HG02763 (cell line): Measurements from ENCODE around the gene MIA3.
A peak's percentile ranks its signal among the peaks of the same experiment; 100 is the strongest.

Source experiments
- ATAC-seq: cut with Tn5 transposase; IDR thresholded peaks from one replicate; pipeline ENCODE4 v1.9.1; 2021; ENCODE audit warnings: mild to moderate bottlenecking, moderate library complexity; ENCODE audit not compliant: unreplicated experiment

The MIA3 gene

GRCh38 chr1:222620566-222620965 is 2.7 kb downstream of the MIA3 start:
- no peak for ATAC-seq

- ATAC-seq = no peak
Measured at GRCh38 chr1:222622765-222623164, 4.9 kb downstream of the MIA3 start.

GRCh38 chr1:222623458-222623857 is 5.6 kb downstream of the MIA3 start:
- no peak for ATAC-seq

GRCh38 chr1:222624214-222624613 is 6.3 kb downstream of the MIA3 start:
- ATAC-seq = no peak

GRCh38 chr1:222627232-222627631 is 9.3 kb downstream of the MIA3 start:
- no peak for ATAC-seq

- ATAC-seq = no peak
Measured at GRCh38 chr1:222629921-222630535, 12.1 kb downstream of the MIA3 start.

- no peak for ATAC-seq
Measured at GRCh38 chr1:222631611-222632208, 13.8 kb downstream of the MIA3 start.

- ATAC-seq = no peak
Measured at GRCh38 chr1:222632749-222633148, 14.9 kb downstream of the MIA3 start.

- ATAC-seq = no peak
Measured at GRCh38 chr1:222634180-222635013, 16.5 kb downstream of the MIA3 start.

DNA sequence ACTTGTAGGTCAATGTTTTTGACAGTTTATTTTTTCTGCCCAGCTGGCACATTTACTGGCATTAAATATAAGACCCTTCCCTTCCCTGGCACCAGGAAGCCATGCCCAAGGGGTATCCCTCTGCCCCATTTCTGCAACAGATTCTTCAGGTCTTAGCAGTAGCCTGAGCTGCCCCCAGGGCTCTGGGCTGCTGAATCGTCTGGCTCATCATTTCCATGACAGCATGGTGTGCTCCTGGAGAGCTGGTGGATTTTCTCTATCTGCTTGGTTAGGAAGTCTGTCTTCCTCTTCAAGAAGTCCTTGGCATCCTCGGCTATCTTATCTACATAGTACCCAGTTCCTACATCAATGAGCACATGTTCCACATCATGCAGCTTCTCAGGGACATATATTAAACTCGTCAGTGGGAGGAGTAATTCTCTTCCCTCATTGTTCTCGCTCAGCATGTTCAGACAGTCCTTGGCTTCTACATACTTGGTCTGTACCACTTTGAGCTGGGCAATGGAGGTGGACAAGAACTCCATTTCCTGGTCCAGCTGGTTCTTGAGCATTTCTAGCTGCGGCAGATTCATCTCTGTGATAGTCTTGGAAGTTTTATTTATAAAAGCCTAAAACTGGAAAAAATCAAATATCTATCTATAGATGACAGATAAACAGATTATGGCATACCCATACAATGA is 23.5 kb downstream of the MIA3 start:
- ATAC-seq = no peak

DNA sequence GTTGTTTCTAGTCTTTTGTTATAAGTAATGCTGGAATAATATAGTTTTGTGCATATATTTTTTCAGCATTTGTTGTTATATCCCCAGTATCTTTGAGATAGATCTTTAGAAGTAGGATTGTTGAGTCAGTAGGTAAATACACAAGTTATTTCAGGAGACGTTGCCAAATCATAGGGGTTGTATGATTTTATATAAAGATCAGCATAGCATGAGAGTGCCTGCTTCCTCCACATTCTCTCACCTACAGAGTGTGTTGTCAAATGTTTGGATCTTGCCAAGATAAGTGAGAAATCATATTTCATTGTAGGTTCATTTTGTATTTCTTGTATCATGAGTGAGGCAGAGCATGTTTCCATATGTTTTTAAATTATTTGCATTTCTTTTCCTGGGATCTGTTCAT is 24.6 kb downstream of the MIA3 start:
- ATAC-seq = no peak

DNA sequence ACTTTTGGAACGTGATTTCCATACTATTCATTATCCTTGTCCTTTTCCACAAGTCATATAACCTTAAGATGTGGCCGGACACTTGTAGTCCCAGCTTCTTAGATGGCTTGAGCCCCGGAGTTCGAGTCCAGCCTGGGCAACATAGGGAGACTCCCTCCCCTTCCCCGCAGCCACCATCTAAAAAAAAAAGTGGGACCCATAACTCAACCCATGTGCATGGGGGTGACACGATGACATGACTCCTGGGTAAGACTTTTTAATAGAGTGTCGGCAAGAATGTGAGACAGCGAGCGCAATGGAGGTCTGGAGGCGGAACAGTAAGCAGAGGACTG is 25.7 kb downstream of the MIA3 start:
- no peak for ATAC-seq

GRCh38 chr1:222643938-222644635 is 26.2 kb downstream of the MIA3 start:
- ATAC-seq = peak; percentile 98

- no peak for ATAC-seq
Measured at GRCh38 chr1:222644636-222644980, 26.7 kb downstream of the MIA3 start.

GRCh38 chr1:222652676-222653075 is 34.8 kb downstream of the MIA3 start:
- ATAC-seq = no peak

DNA sequence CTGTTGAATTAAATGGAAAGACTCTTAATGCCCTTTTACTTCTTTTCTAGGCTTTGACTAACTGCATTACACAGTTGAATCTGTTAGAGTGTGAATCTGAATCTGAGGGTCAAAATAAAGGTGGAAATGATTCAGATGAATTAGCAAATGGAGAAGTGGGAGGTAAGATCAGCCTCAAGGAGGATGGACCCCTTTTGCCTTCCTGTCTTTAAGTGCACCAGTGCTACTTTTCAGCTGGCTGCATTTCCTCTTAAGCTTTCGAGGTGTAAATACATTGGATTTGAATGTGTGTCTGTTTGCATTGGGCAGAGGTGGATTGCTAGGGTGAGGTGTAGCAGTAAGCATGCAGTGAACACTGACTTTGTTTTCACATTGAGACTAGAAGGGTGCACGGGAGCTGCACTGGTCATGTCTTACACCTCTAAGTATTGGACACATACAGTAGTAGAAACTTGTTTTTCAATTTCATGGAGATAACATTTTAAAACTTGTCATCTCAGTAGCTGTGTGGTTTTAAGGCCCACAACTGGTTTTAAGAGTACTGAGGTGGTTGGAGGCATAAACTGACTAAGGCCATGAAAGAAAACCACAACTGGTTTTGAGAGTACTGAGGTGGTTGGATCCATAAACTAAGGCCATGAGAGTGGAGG is 35.4 kb downstream of the MIA3 start:
- ATAC-seq = peak; percentile 65

GRCh38 chr1:222654849-222655248 is 37.0 kb downstream of the MIA3 start:
- ATAC-seq = peak; percentile 97

GRCh38 chr1:222656391-222657155 is 38.7 kb downstream of the MIA3 start:
- no peak for ATAC-seq

GRCh38 chr1:222657899-222658298 is 40.0 kb downstream of the MIA3 start:
- ATAC-seq = no peak

- no peak for ATAC-seq
Measured at GRCh38 chr1:222663431-222663934, 45.6 kb downstream of the MIA3 start.
